Measurements from ENCODE around the gene FUT1.

FUT1 gene

GRCh38 chr19:48739404-48740163, 12.9 kb downstream of the FUT1 start:
- H3K27ac ChIP-seq (ENCODE audit: low read length), result peak overlapping the region; percentile 24
- H3K27me3 ChIP-seq (ENCODE audit: control insufficient read depth in 1 of 2, insufficient read depth in 2 of 2, low read length in 2 of 2), result peaks cover 0 to 18% of the 10 kb centered on the region in 2 donors
- H3K4me3 ChIP-seq (ENCODE audit: low read length in 2 of 2), result peak overlapping the region; percentile 55 to 70
- peak overlapping the region; percentile 13 to 45 for H3K9ac ChIP-seq (ENCODE audit: low read length in 2 of 2)
- H3K36me3 ChIP-seq (ENCODE audit: control insufficient read depth in 2 of 2, insufficient read depth in 2 of 2, low read length in 2 of 2), result no peaks in the 10 kb centered on the region
- peaks cover 16% of the 10 kb centered on the region for H3K4me1 ChIP-seq (ENCODE audit: control insufficient read depth, insufficient read depth, low read length)
- no peaks in the 10 kb centered on the region for H3K9me3 ChIP-seq (ENCODE audit: control insufficient read depth in 2 of 2, low read length in 2 of 2)

- Histone ChIP-seq H3K27ac (ENCODE audit: low read length) (no peak overlapping the region), H3K9me3 (ENCODE audit: control insufficient read depth in 2 of 2, low read length in 2 of 2) (no peaks in the 10 kb centered on the region), H3K27me3 (ENCODE audit: control insufficient read depth in 1 of 2, insufficient read depth in 2 of 2, low read length in 2 of 2) (peaks cover 0 to 18% of the 10 kb centered on the region in 2 donors), H3K4me3 (ENCODE audit: low read length in 2 of 2) (peak overlapping the region; percentile 55 to 70), H3K4me1 (ENCODE audit: control insufficient read depth, insufficient read depth, low read length) (peaks cover 16% of the 10 kb centered on the region), H3K36me3 (ENCODE audit: control insufficient read depth in 2 of 2, insufficient read depth in 2 of 2, low read length in 2 of 2) (no peaks in the 10 kb centered on the region), H3K9ac (ENCODE audit: low read length in 2 of 2) (peak overlapping the region; percentile 13 to 45)
Observed at GRCh38 chr19:48738557-48739403, 13.7 kb downstream of the FUT1 start.

GRCh38 chr19:48737360-48737998, 15.0 kb downstream of the FUT1 start:
- Histone ChIP-seq H3K27ac (ENCODE audit: low read length) (no peak overlapping the region), H3K9ac (ENCODE audit: low read length in 2 of 2) (no peak overlapping the region), H3K27me3 (ENCODE audit: control insufficient read depth in 1 of 2, insufficient read depth in 2 of 2, low read length in 2 of 2) (peaks cover 3 to 18% of the 10 kb centered on the region in 2 donors), H3K9me3 (ENCODE audit: control insufficient read depth in 2 of 2, low read length in 2 of 2) (no peaks in the 10 kb centered on the region), H3K4me1 (ENCODE audit: control insufficient read depth, insufficient read depth, low read length) (peaks cover 16% of the 10 kb centered on the region), H3K36me3 (ENCODE audit: control insufficient read depth in 2 of 2, insufficient read depth in 2 of 2, low read length in 2 of 2) (no peaks in the 10 kb centered on the region), H3K4me3 (ENCODE audit: low read length in 2 of 2) (no peak overlapping the region)

- Histone ChIP-seq H3K36me3 (ENCODE audit: control insufficient read depth in 2 of 2, insufficient read depth in 2 of 2, low read length in 2 of 2) (no peaks in the 10 kb centered on the region), H3K27ac (ENCODE audit: low read length) (no peak overlapping the region), H3K4me3 (ENCODE audit: low read length in 2 of 2) (no peak overlapping the region), H3K27me3 (ENCODE audit: control insufficient read depth in 1 of 2, insufficient read depth in 2 of 2, low read length in 2 of 2) (peaks cover 3 to 18% of the 10 kb centered on the region in 2 donors), H3K9me3 (ENCODE audit: control insufficient read depth in 2 of 2, low read length in 2 of 2) (no peaks in the 10 kb centered on the region), H3K4me1 (ENCODE audit: control insufficient read depth, insufficient read depth, low read length) (peaks cover 12% of the 10 kb centered on the region), H3K9ac (ENCODE audit: low read length in 2 of 2) (no peak overlapping the region)
Observed at GRCh38 chr19:48735031-48735615, 17.3 kb downstream of the FUT1 start.

- H3K27me3 ChIP-seq (ENCODE audit: control insufficient read depth in 1 of 2, insufficient read depth in 2 of 2, low read length in 2 of 2), result peaks cover 3 to 14% of the 10 kb centered on the region in 2 donors
Observed at GRCh38 chr19:48734625-48735024, 17.8 kb downstream of the FUT1 start.

GRCh38 chr19:48731452-48731851, 21.0 kb downstream of the FUT1 start:
- Histone ChIP-seq H3K4me3 (ENCODE audit: low read length in 2 of 2) (no peak overlapping the region), H3K9ac (ENCODE audit: low read length in 2 of 2) (no peak overlapping the region), H3K36me3 (ENCODE audit: control insufficient read depth in 2 of 2, insufficient read depth in 2 of 2, low read length in 2 of 2) (peaks cover 0 to 2% of the 10 kb centered on the region in 2 donors), H3K4me1 (ENCODE audit: control insufficient read depth, insufficient read depth, low read length) (peaks cover 4% of the 10 kb centered on the region), H3K27me3 (ENCODE audit: control insufficient read depth in 1 of 2, insufficient read depth in 2 of 2, low read length in 2 of 2) (peaks cover 3 to 13% of the 10 kb centered on the region in 2 donors), H3K9me3 (ENCODE audit: control insufficient read depth in 2 of 2, low read length in 2 of 2) (no peaks in the 10 kb centered on the region), H3K27ac (ENCODE audit: low read length) (no peak overlapping the region)

More at GRCh38 chr19:48734625-48735024, 17.8 kb downstream of the FUT1 start:
- H3K4me1 ChIP-seq (ENCODE audit: control insufficient read depth, insufficient read depth, low read length), result peaks cover 12% of the 10 kb centered on the region
- no peak overlapping the region for H3K27ac ChIP-seq (ENCODE audit: low read length)
- no peak overlapping the region for H3K4me3 ChIP-seq (ENCODE audit: low read length in 2 of 2)
- H3K9me3 ChIP-seq (ENCODE audit: control insufficient read depth in 2 of 2, low read length in 2 of 2), result no peaks in the 10 kb centered on the region
- H3K36me3 ChIP-seq (ENCODE audit: control insufficient read depth in 2 of 2, insufficient read depth in 2 of 2, low read length in 2 of 2), result no peaks in the 10 kb centered on the region
- no peak overlapping the region for H3K9ac ChIP-seq (ENCODE audit: low read length in 2 of 2)

- H3K27ac ChIP-seq (ENCODE audit: low read length), result no peak overlapping the region
- peak overlapping the region in 1 of 2 donors; percentile 22 for H3K4me3 ChIP-seq (ENCODE audit: low read length in 2 of 2)
- H3K9ac ChIP-seq (ENCODE audit: low read length in 2 of 2), result no peak overlapping the region
- H3K36me3 ChIP-seq (ENCODE audit: control insufficient read depth in 2 of 2, insufficient read depth in 2 of 2, low read length in 2 of 2), result peaks cover 0 to 2% of the 10 kb centered on the region in 2 donors
- H3K9me3 ChIP-seq (ENCODE audit: control insufficient read depth in 2 of 2, low read length in 2 of 2), result no peaks in the 10 kb centered on the region
- peaks cover 3 to 4% of the 10 kb centered on the region in 2 donors for H3K27me3 ChIP-seq (ENCODE audit: control insufficient read depth in 1 of 2, insufficient read depth in 2 of 2, low read length in 2 of 2)
- peaks cover 8% of the 10 kb centered on the region for H3K4me1 ChIP-seq (ENCODE audit: control insufficient read depth, insufficient read depth, low read length)
Observed at GRCh38 chr19:48728911-48729664, 23.4 kb downstream of the FUT1 start.

GRCh38 chr19:48726556-48726955, 25.9 kb downstream of the FUT1 start:
- Histone ChIP-seq H3K9me3 (ENCODE audit: control insufficient read depth in 2 of 2, low read length in 2 of 2) (no peaks in the 10 kb centered on the region), H3K9ac (ENCODE audit: low read length in 2 of 2) (no peak overlapping the region), H3K4me3 (ENCODE audit: low read length in 2 of 2) (no peak overlapping the region), H3K27ac (ENCODE audit: low read length) (no peak overlapping the region), H3K4me1 (ENCODE audit: control insufficient read depth, insufficient read depth, low read length) (peaks cover 8% of the 10 kb centered on the region), H3K27me3 (ENCODE audit: control insufficient read depth in 1 of 2, insufficient read depth in 2 of 2, low read length in 2 of 2) (peaks cover 0 to 4% of the 10 kb centered on the region in 2 donors), H3K36me3 (ENCODE audit: control insufficient read depth in 2 of 2, insufficient read depth in 2 of 2, low read length in 2 of 2) (peaks cover 0 to 2% of the 10 kb centered on the region in 2 donors)

GRCh38 chr19:48724796-48725753, 27.4 kb downstream of the FUT1 start:
- H3K9me3 ChIP-seq (ENCODE audit: control insufficient read depth in 2 of 2, low read length in 2 of 2), result no peaks in the 10 kb centered on the region
- H3K27me3 ChIP-seq (ENCODE audit: control insufficient read depth in 1 of 2, insufficient read depth in 2 of 2, low read length in 2 of 2), result peaks cover 0 to 4% of the 10 kb centered on the region in 2 donors
- H3K9ac ChIP-seq (ENCODE audit: low read length in 2 of 2), result no peak overlapping the region
- H3K4me1 ChIP-seq (ENCODE audit: control insufficient read depth, insufficient read depth, low read length), result peaks cover 12% of the 10 kb centered on the region
- H3K27ac ChIP-seq (ENCODE audit: low read length), result peak overlapping the region; percentile 49
- no peak overlapping the region for H3K4me3 ChIP-seq (ENCODE audit: low read length in 2 of 2)
- H3K36me3 ChIP-seq (ENCODE audit: control insufficient read depth in 2 of 2, insufficient read depth in 2 of 2, low read length in 2 of 2), result peaks cover 0 to 2% of the 10 kb centered on the region in 2 donors
